ENCODE results near the gene TMEM51.
A peak's percentile ranks its signal among the peaks of the same experiment; 100 is the strongest.

TMEM51 gene

GRCh38 chr1:15201221-15201620 lies 47.7 kb downstream of the TMEM51 start:
- no peak for DNase-seq

- no peak for DNase-seq
Observed at GRCh38 chr1:15201849-15202551, 48.5 kb downstream of the TMEM51 start.

- DNase-seq: no peak
Observed at GRCh38 chr1:15204931-15205330, 51.4 kb downstream of the TMEM51 start.

- DNase-seq: no peak
Observed at GRCh38 chr1:15205586-15206346, 52.2 kb downstream of the TMEM51 start.

- DNase-seq: no peak
Observed at GRCh38 chr1:15206418-15207030, 53.0 kb downstream of the TMEM51 start.

GRCh38 chr1:15207031-15207828 lies 53.7 kb downstream of the TMEM51 start:
- no peak for DNase-seq

GRCh38 chr1:15207829-15208429 lies 54.4 kb downstream of the TMEM51 start:
- no peak for DNase-seq

- DNase-seq: no peak
Observed at GRCh38 chr1:15210651-15211375, 57.3 kb downstream of the TMEM51 start.

GRCh38 chr1:15211424-15211823 lies 57.9 kb downstream of the TMEM51 start:
- no peak for DNase-seq

- no peak for DNase-seq
Observed at GRCh38 chr1:15212216-15212953, 58.8 kb downstream of the TMEM51 start.

- no peak for DNase-seq
Observed at GRCh38 chr1:15212954-15213291, 59.4 kb downstream of the TMEM51 start.

- DNase-seq: no peak
Observed at GRCh38 chr1:15213341-15213821, 59.8 kb downstream of the TMEM51 start.

- no peak for DNase-seq
Observed at GRCh38 chr1:15214527-15214926, 61.0 kb downstream of the TMEM51 start.

- DNase-seq: no peak
Observed at GRCh38 chr1:15215116-15215515, 61.6 kb downstream of the TMEM51 start.

- DNase-seq: no peak
Observed at GRCh38 chr1:15217654-15218053, 64.1 kb downstream of the TMEM51 start.

GRCh38 chr1:15218287-15219279 lies 65.0 kb downstream of the TMEM51 start:
- peak; percentile 78 for DNase-seq

- no peak for DNase-seq
Observed at GRCh38 chr1:15219280-15220023, 65.9 kb downstream of the TMEM51 start.

GRCh38 chr1:15220024-15220392 lies 66.5 kb downstream of the TMEM51 start:
- DNase-seq: no peak

- no peak for DNase-seq
Observed at GRCh38 chr1:15220825-15221431, 67.4 kb downstream of the TMEM51 start.

Measured in hematopoietic multipotent progenitor cell treated with erythropoietin and hydrocortisone succinate and interleukin-3 and kit ligand, for 4 days (in vitro differentiated cells).